Esophagus muscularis mucosa (tissue), 3 donors: Measurements from ENCODE around the gene VPS39.

ENCODE experiments used
- CTCF ChIP-seq, 3 experiments: fragments of 200-600 bp in 2 of 3; fragments of 450-650 bp in 1 of 3; sonication (generic) in 2 of 3; IDR thresholded peaks; one replicate each; pipeline ENCODE4 v1.5.1; 2017 to 2019; ENCODE audit warnings: antibody characterized with exemption in 3 of 3, mild to moderate bottlenecking in 2 of 3, moderate library complexity in 1 of 3
- POLR2A ChIP-seq: fragments of 450-650 bp; IDR thresholded peaks from one replicate; pipeline ENCODE4 v1.6.1; 2017; ENCODE audit warnings: antibody characterized with exemption, moderate library complexity, mild to moderate bottlenecking, low read depth
- POLR2AphosphoS5 ChIP-seq, 2 donors: sonication (generic); formaldehyde crosslinking; IDR thresholded peaks; one replicate each; pipeline ENCODE4 v1.6.1; 2017; ENCODE audit warnings: antibody characterized with exemption in 2 of 2

DNA sequence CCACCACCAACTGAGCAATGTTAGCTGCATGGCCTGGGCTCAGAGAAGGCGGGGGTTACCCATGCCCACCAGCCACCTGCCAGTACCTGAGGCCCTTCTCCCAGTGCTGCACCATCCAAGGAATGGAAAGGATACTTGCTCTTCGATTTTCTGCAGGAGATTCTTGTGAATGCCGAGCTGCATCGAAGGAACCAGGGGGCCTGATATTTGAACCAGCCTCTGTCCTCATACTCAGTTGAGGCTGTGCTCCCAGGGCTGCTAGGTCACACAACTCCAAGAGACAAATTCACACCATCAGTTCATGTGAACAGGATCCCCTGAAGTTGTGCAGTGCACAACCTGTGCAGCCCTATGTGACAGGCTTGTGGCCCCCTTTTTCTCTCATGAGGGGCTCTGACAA is 69.7 kb downstream of the VPS39 start:
- TF ChIP-seq CTCF (IDR thresholded peaks at IDR 0.05) (no peak), POLR2AphosphoS5 (IDR thresholded peaks at IDR 0.05) (no peak), POLR2A (no peak)
